DLD1 (cell line): ENCODE data around the gene OGDH.
"Not testable (repeated sequence)": the region's sequence is repeated elsewhere in the genome, so short reads cannot be mapped to it uniquely, and the experiment has no call there.

Experiments
- in situ Hi-C: cut with HindIII; loops from 2 replicates; pipeline ENCODE4 v1.10.0; 2017; ENCODE audit warnings: low sequenced_read_pairs

The OGDH gene

DNA sequence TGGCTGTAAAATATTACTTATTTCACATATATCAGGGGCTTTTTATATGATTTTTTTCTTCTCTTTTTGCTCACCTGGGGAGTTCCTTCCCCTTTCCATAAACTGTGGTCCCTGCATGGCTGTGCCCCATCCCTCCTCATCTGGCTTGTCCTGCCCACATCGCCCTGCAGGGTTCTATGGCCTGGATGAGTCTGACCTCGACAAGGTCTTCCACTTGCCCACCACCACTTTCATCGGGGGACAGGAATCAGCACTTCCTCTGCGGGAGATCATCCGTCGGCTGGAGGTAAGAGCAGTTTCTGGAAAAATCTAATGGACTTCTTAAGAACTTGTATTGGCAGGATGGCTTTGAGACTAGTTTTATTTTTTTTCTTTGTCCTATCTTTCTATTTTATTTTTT is 60.1 kb downstream of the OGDH start:
- in situ Hi-C loops: no loop called here

DNA sequence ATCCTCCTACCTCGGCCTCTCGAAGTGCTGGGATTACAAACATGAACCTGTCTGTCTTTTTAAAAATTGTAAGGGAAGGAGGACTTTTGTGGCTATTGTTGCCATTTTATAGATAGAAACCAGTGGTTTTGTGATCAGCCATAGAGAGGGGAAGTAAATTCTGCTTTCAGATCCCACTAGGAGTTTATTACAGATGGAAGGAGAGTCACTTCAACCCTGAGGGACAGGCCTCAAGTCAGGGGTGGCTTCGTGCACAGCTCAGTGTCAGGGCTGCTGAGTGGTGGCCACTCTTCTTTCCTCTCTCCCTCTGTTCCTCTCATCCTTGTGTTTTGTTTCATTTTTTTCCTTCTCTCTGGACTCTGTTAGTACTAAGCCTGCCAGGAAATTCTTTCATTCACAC is 60.8 kb downstream of the OGDH start:
- in situ Hi-C loops: no loop called here

DNA sequence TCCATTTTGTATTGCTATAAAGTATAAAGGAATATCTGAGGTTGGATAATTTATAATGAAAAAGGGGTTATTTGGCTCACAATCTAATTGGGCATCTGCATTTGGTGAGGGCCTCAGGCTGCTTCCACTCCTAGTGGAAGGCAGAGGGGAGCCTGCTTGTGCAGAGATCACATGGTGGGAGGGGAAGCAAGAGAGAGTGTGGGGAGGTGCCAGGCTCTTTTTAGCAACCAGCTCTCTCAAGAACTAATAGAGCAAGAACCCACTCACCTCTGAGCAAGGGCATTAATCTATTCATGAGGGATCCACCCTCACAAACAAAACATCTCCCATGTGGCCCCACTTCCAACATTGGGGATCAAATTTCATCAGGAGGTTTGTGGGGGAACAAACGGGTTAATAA is 64.6 kb downstream of the OGDH start:
- in situ Hi-C loops: no loop called here

DNA sequence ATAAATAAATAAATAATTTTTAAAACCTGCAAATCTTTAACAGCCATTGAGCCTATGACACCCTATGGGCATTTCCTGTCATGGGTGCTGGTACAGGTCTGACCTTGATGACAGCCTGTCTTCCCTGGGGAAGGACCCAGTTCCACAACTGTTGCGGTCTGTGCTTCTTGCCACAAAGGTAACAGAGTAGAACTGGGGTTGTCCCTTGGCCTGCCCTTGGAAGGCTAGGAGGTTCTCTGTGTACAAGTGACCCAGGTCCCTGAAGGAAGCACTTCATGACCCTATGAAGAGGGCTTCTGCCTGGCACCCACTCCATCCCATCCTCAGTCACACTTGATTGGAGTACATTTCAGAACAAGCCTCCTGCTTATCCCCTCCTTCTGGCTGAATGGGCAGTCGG is 66.9 kb downstream of the OGDH start:
- in situ Hi-C loops: no loop called here

DNA sequence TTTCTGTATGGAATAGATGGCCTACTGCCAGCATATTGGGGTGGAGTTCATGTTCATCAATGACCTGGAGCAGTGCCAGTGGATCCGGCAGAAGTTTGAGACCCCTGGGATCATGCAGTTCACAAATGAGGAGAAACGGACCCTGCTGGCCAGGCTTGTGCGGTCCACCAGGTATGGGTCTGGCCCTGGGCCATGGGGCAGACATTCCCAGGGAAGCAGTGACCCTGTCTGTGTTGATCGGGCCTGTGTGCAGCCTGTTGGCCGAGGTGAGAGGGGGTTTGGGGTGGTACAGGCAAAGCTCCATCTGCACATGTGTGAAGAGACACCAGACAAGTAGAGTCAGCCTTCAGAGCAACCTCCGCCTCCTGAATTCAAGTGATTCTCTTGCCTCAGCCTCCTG is 67.3 kb downstream of the OGDH start:
- in situ Hi-C loops: no loop called here

DNA sequence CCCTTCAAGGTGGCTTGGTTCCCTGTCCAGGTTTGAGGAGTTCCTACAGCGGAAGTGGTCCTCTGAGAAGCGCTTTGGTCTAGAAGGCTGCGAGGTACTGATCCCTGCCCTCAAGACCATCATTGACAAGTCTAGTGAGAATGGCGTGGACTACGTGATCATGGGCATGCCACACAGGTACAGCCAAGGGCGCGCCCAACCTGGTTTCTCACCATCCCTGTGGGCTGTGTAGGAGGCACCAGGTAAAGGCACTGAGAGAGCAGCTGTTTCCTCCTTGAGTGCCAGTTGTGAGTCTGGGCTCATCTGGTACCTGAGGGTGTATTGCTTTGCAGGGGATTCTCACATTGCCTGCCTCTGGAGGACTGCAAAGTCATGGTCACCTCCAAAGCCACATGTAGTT is 68.0 kb downstream of the OGDH start:
- in situ Hi-C loops: no loop called here

DNA sequence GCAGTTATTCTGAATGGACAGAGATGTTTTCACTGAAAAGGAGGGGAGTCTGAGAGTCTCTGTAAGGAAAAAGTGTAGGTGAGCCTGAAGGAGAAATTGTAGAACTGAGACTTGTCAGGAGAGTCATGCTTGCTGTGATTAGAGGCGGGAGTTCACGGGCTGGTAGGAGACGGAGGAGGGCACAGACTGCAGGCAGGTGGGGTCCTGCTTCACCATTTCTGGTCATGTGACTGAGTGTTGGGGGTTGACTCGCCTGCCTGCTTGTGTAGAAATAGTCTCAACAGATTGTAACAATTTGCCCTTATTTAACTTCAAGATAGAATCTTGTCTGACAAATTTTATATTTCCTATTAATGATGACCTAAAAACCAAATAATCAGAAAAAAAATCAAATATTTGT is 70.3 kb downstream of the OGDH start:
- in situ Hi-C loops: no loop called here

DNA sequence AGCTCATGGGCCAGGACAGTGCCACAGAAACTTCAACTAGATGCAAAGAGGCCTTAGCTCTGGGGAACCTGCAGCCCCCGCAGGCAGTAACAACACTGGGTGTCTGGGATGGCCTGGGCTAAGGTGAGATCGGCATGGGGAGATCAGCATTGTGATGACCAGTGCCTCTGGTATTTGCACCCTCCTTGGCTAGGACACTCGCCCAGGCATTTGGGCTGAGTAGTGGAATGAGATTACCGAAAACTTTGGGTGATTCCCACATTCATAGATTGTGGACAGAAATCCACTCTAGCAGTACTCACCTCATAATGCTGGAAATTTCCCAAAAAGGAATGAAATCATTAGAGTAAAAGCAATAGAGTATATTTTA is 71.7 kb downstream of the OGDH start:
- in situ Hi-C loops: no loop called here

DNA sequence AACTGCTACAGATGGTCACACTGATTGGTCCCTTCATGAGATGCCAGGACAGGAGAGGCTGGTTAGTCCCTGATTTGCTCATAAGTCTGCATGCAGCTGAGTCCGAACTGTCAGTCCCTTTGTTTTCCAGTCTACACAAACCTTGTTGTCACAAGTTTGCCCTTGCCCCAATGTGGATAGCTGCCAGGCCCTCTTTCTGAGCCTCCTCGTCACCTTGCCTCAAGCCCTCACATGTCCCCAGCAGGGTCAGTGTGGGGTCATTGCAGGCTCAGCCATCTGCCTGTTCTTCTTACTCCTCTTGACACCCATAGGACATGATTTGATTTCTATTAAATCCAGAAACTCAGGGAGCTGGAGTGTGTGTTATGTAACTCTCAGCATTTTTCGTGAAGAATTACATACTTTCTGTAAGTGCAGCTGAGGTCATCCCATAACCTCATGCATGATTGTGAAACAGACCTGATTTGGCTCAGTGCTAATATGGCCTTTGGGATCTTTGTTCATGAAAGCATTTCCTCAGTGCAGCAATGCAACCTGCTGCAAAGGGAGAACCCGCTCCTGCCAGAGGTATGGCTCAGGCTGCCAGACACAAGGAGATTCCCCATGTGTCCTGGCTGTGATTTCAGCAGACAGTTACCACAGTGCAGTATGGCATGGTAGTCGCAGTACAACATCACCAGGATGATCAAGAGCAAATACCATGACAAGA is 72.2 kb downstream of the OGDH start:
- in situ Hi-C loops: no loop called here

DNA sequence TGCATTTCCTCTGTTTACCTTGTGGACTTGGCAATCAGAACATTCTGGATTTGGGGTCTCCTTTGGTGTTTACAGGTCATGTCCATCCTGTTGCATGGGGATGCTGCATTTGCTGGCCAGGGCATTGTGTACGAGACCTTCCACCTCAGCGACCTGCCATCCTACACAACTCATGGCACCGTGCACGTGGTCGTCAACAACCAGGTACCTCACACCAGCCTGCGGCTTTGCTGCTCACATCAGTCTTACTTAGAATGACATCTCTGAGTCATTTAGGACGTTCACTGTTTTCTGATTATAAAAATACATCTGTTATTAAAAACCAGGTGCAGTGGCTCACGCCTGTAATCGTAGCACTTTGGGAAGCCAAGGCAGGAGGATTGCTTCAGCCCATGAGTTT is 75.2 kb downstream of the OGDH start:
- in situ Hi-C loops: no loop called here

DNA sequence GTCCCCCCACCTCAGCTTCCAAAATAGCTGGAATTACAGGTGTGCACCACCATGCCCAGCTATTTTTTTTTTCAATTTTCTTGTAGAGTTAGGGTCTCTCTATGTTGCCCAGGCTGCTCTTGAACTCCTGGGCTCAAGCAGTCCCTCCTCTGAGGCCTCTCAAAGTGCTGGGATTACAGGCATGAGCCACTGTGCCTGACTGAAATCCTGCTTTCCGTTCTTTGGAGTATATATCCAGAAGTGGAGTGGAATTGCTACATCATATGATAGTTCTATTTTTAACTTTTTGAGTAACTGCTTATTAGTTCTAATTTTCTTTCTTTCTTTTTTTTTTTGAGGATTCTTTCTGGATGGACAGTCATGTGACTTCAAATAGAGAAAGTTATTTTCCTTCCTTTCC is 79.3 kb downstream of the OGDH start:
- in situ Hi-C loops: no loop called here

DNA sequence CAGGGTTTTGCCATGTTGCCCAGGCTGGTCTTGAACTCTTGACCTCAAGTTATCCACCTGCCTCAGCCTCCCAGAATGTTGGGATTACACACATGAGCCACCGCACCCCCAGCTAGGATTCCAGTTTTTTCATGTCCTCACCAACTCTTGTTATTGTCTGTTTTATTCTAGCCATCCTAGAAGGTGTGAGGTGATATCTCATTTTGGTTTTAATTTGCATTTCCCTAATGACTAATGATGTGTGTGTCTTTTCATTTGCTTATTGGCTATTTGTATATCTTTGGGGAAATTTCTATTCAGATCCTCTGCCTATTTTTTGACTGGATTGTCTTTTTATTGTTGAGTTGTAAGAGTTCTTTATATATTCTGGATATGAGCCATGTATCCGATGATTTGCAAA is 83.0 kb downstream of the OGDH start:
- in situ Hi-C loops: no loop called here

DNA sequence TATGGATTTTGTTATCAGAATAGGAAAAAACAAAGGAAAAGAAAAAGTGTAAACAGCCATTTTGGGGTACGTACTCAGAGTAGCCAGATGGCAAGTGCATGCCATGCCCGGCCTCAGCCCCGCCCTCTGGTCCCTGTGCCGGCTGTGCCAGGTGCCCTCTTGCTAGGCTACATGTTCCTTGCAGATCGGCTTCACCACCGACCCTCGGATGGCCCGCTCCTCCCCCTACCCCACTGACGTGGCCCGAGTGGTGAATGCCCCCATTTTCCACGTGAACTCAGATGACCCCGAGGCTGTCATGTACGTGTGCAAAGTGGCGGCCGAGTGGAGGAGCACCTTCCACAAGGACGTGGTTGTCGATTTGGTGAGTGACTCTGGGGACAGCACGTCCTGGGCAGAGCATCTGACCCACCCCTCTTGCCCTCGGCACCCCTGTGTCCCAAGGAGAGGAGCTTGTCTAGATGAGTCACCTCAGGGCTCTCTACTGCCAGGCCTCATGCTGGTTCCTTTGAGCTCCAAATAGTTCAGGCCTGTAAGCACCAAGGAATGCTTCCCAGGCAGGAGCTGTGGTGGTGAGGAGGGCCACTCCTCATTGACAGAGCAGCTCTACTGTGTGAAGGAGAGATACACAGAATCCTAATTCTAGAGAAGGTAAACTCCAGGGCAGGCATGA is 87.3 kb downstream of the OGDH start:
- in situ Hi-C loops: no loop called here

DNA sequence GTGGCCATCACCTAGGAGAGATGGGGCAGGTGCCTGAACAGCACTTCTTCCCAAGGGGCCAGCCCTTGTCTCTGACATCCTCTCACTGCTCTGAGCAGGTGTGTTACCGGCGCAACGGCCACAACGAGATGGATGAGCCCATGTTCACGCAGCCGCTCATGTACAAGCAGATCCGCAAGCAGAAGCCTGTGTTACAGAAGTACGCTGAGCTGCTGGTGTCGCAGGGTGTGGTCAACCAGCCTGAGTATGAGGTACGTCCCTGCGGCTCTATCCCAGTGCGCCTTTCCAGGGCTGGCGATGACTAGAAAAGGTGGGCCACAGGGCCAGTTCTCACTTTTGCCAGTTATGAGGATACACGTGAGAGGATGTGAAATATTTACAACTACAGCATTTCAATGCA is 87.9 kb downstream of the OGDH start:
- in situ Hi-C loops: no loop called here

DNA sequence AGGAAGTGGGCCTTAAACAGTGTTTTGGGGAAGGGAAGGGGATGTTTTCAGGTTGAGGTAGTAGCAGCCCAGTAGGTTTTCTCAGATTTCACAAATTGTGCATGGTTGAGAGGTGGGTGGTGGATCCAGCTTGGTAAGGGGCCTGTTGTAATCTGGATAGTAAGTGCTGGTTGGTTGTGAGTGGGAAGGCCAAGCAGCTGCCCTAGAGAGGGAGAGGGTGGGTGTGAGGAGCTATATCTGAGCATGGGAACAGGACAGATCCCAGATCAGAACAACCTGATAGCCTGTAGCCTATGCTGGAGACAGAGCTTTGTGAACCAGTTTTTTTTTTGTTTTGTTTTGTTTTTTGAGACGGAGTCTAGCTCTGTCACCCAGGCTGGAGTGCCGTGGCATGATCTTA is 88.3 kb downstream of the OGDH start:
- in situ Hi-C loops: no loop called here

DNA sequence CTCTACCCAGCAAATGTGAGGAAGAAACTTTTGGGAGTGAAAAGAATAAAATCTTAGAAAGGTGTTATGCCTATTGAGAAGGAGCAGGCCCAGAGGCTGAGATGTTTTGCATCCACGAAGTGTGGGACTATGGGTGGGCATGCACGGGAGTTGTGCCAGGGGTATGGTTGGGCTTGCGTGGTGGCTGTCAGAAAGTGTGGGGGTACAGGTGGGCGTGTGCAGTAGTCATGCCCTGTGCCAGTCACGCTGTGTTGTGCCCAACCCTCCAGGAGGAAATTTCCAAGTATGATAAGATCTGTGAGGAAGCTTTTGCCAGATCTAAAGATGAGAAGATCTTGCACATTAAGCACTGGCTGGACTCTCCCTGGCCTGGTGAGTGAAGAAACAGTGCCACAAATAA is 89.3 kb downstream of the OGDH start:
- in situ Hi-C loops: no loop called here

DNA sequence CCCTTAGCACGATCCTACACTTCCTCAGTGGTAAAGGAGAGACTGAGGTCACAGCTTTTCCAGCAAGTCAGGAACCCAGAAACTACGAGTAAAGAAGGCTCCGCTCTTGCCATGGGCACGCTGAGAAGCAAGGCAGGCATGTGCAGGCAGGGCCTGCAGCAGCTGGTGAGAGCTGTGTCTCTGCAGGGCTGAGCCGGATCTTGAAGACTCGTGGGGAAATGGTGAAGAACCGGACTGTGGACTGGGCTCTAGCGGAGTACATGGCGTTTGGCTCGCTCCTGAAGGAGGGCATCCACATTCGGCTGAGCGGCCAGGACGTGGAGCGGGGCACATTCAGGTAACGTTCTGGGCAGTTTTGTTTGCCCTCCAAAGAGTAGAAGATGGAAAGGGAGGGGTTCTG is 90.3 kb downstream of the OGDH start:
- in situ Hi-C loops: no loop called here

DNA sequence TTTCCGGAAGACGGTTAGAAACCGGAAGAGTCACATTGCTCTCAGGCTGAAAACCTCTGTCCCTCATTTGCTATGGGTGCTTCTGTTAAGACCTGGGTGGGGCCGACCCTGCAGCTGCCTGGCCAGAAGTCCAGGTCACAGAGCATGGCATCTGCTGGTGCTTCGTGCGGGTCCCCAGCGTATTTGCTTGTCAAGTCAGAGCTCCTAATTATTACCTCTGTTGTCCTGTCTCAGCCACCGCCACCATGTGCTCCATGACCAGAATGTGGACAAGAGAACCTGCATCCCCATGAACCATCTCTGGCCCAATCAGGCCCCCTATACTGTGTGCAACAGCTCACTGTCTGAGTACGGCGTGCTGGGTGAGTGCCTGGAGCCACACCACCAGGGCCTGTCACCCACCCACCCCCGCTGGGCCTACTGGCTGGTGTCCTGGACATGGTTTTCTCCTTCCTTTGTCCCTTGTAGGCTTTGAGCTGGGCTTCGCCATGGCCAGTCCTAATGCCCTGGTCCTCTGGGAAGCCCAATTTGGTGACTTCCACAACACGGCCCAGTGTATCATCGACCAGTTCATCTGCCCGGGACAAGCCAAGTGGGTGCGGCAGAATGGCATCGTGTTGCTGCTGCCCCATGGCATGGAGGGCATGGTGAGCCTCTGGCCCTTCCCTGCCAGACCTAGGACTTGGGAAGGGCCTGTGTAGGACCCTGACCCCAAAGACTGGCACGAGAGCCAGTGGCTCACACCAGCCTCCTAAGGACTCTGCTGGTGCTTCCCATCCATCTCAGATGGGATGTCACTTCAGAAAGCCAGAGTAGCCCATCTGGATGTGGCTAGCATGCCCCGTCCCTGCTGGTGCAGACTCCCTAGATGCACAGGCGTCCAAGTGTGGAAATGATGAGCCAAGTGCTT is 91.0 kb downstream of the OGDH start:
- in situ Hi-C loops: no loop called here

DNA sequence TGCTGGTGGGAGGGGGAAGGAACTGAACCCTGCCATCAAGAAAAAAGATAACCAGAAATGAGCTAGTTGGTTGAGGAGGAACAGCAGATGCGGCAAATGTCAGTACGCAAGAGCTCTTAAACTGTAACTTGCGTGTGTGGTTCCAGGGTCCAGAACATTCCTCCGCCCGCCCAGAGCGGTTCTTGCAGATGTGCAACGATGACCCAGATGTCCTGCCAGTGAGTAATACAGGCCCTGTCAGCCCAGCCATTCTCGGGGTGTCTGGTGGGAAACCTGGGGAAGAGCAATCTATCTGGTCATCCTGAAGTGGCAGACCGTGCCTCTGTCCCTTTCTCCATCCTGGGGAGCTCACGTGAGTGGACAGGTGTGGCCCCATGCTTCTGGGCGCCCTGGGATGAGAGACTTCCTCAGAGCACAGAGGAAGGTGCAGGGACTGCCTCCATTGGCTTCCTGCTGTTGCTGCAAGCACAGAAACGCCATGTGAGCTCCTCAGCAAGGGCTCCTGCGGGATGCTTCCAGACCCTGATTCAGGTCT is 91.7 kb downstream of the OGDH start:
- in situ Hi-C loops: no loop called here

DNA sequence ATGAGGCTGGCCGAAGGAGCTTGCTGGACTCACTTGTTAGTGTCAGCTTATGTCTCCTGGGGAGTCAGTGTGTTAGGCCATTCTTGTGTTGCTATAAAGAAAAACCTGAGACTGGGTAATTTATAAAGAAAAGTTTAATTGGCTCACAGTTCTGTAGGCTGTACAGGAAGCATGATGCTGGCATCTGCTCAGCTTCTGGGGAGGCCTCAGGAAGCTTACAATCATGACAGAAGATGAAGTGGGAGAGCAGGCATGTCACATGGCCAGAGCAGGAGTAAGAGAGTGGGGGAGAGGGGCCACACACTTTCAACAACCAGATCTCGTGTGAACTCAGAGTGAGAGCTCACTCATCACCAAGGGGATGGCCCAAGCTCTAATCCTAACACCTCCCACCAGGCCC is 93.2 kb downstream of the OGDH start:
- in situ Hi-C loops: not testable (repeated sequence)

DNA sequence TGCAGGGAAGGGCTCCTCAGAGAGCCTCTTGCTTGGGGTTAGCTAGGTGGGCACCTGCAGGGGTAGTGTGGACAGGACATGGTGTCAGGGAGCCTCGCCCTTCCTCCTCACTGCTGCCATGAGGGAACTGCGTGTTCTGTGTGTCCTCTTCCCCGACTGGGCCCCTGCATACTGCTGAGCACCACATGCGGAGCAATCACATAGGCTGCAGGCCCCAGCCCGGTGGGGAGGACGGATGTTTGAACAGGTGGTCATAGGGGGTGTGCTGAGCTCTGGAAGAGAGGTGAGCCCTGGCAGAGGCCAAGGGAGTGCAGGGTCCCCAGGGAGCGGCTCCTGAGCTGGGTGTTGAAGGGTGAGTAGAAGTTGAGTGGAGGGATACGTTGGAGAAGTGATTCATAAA is 93.9 kb downstream of the OGDH start:
- in situ Hi-C loops: no loop called here

DNA sequence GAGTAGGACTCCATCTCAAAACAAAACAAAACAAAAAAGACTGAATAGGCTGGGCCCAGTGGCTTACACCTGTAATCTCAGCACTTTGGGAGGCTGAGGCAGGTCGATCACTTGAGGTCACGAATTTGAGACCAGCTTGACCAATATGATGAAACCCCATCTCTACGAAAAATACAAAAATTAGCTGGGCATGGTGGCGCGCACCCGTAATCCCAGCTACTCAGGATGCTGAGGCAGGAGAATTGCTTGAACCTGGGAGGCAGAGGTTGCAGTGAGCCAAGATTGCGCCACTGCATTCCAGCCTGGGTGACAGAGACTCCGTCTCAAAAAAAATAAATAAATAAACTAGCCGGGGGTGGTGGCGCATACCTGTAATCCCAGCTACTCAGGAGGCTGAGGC is 97.0 kb downstream of the OGDH start:
- in situ Hi-C loops: not testable (repeated sequence)
